Psoas muscle (tissue), 8 donors: ENCODE measurements around the gene GPR84. TPM values are rescaled to one million over a fixed set of nuclear protein-coding genes. Genes with fewer than 3 reads are reported as not detected.

ENCODE experiments used
- ATAC-seq, 4 donors: fragments of 200-7000 bp; cut with Tn5 transposase; one replicate each; pipeline ENCODE4 v1.9.1; 2020; ENCODE audit warnings: moderate library complexity in 3 of 4, mild to moderate bottlenecking in 2 of 4
- DNase-seq, 2 donors: peaks; one replicate each; pipeline ENCODE4 v3.0.0-alpha.2; 2020
- H3K27ac ChIP-seq: fragments of 200-600 bp; one replicate; pipeline ENCODE4 v1.8.0; 2022
- H3K27me3 ChIP-seq, 3 donors: fragments of 200-600 bp in 1 of 3; one replicate each; pipeline versions ENCODE4 v1.6.1 to v1.8.0; 2013 to 2022; ENCODE audit warnings: low read length in 2 of 3, mild to moderate bottlenecking in 2 of 3, moderate library complexity in 1 of 3; ENCODE audit not compliant: insufficient read depth in 3 of 3
- H3K36me3 ChIP-seq, 2 donors: fragments of 200-600 bp in 1 of 2; one replicate each; pipeline versions ENCODE4 v1.6.1 to v1.8.0; 2013 to 2022; ENCODE audit warnings: low read depth in 1 of 2, mild to moderate bottlenecking in 1 of 2, moderate library complexity in 1 of 2; ENCODE audit not compliant: insufficient read depth in 1 of 2
- H3K4me1 ChIP-seq: fragments of 200-600 bp; one replicate; pipeline ENCODE4 v1.8.0; 2022
- H3K4me3 ChIP-seq: fragments of 200-600 bp; one replicate; pipeline ENCODE4 v1.8.0; 2022; ENCODE audit warnings: mild to moderate bottlenecking
- H3K9me3 ChIP-seq: fragments of 200-600 bp; one replicate; pipeline ENCODE4 v1.8.0; 2022
- WGBS, 3 donors: extraction: QIAGEN DNeasy Blood & Tissue Kit; methylation state at CpG; one replicate each; pipeline versions ENCODE4 v1.1.6 to v1.1.7; 2013; 5-methylcytosine and 5-hydroxymethylcytosine counted together
- intact Hi-C, 2 donors: fragments of 100-400 bp; cut with DNase I; formaldehyde crosslinking; loops; one replicate each; pipeline versions ENCODE4 v1.11.0 to v1.14.2; 2022
- polyA plus RNA-seq, 3 donors: library from polyadenylated mRNA; stranded (reverse); fragments of 200-250 nt; gene quantifications; one replicate each; pipeline ENCODE4 v1.2.3, GENCODE V29; 2013
- total RNA-seq, 4 donors: library from RNA; stranded (reverse); fragmentation: NEBNext Ultra II Directional in 2 of 4; extraction: Animal tissue kit (Norgen Biotek cat#: 25700) in 2 of 4; gene quantifications; one replicate each; pipeline versions ENCODE4 v1.2.1 to v1.2.4, GENCODE V29; 2021 to 2023
- TF ChIP-seq, protein P1 (sequence below): fragments of 200-600 bp; IDR thresholded peaks from one replicate; pipeline ENCODE4 v1.8.0; 2022; ENCODE audit warnings: antibody characterized with exemption
- donor health status: healthy with polysubstance abuse.
- donor health status: DM: no; HTN: no; CAD: no; lungs with moderate emphysema.
- donor health status: Bipolar disorder and iron deficiency.
- donor health status: healthy.
- donor health status: DM: yes; HTN: yes; CAD: no.
- donor health status: DM: no; HTN: no; CAD: no.
- donor health status: DM: no; HTN: no; CAD: no.
- donor health status: DM: yes; HTN: yes; CAD: no.

The GPR84 gene
- total and polyA plus RNA-seq, 7 donors, result 0.16 to 0.40 TPM; not detected in 5

DNA sequence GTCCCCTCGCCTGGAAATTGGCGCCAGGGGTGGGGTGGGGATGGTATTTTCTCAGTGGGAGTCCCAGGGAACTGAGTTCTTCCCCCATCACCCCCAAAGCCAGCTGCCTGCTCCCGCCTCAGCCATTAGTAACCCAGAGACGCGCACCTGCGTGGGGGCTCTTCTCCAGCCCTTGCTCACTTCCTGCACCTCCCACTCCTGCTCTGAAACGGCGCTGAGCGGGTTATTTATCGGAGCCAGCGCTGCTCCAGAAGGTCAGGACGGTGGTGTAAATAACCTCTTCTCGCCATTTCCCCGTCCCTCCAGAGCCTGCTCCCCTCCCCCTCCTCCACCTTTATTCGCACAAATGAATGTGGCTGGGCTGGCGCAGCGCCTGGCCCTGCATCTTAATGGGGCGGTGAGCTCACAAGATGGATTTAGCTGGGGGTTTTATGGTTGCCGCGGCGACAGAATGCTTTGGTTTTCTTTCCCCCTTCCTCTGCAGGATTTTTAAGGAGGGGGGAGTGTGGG lies 12.2 kb downstream of the GPR84 start:
- peaks cover 10% of the 10 kb centered on the region for H3K4me1 ChIP-seq
- peaks cover 21 to 45% of the 10 kb centered on the region in 2 donors for H3K36me3 ChIP-seq
- peak overlapping the region; percentile 41 for H3K27ac ChIP-seq
- peak; percentile 46 to 86 for DNase-seq
- H3K27me3 ChIP-seq, result no peaks in the 10 kb centered on the region
- peak; percentile 73 to 96 (median 92) for ATAC-seq
- intact Hi-C loops, result no loop called here
- WGBS, 3 donors, result 13 to 20% (median 16%) methylated on average over 21 of the region's 21 CpGs
- TF ChIP-seq, protein P1, sequence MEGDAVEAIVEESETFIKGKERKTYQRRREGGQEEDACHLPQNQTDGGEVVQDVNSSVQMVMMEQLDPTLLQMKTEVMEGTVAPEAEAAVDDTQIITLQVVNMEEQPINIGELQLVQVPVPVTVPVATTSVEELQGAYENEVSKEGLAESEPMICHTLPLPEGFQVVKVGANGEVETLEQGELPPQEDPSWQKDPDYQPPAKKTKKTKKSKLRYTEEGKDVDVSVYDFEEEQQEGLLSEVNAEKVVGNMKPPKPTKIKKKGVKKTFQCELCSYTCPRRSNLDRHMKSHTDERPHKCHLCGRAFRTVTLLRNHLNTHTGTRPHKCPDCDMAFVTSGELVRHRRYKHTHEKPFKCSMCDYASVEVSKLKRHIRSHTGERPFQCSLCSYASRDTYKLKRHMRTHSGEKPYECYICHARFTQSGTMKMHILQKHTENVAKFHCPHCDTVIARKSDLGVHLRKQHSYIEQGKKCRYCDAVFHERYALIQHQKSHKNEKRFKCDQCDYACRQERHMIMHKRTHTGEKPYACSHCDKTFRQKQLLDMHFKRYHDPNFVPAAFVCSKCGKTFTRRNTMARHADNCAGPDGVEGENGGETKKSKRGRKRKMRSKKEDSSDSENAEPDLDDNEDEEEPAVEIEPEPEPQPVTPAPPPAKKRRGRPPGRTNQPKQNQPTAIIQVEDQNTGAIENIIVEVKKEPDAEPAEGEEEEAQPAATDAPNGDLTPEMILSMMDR, result no peak
- no peaks in the 10 kb centered on the region for H3K9me3 ChIP-seq
- H3K4me3 ChIP-seq, result peak overlapping the region; percentile 49

DNA sequence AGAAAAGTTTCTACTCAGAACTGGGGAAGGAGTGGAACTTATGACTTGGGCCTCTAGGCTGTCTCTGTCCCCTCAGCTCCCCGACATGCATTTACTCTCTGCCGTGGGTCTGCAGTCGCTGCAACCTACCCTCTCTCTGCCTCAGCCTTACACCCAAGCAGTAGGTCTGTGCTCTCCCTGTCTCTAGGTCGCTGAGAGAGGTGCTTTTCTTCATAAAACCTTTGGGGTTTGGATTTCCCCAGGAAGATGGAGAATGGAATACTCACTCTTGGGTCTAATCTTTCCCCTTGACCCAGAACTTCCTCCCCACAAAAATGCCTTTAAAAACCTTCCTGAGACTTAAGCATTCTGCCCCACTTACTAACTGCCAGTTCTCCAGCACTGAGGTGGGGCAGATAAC lies 12.9 kb downstream of the GPR84 start:
- no peak overlapping the region for H3K4me3 ChIP-seq
- ATAC-seq (no peak), DNase-seq (no peak)
- H3K9me3 ChIP-seq, result no peaks in the 10 kb centered on the region
- intact Hi-C loops, result no loop called here
- peaks cover 10% of the 10 kb centered on the region for H3K4me1 ChIP-seq
- TF ChIP-seq, protein P1, result no peak
- no peak overlapping the region for H3K27ac ChIP-seq
- H3K27me3 ChIP-seq, result no peaks in the 10 kb centered on the region
- WGBS, 3 donors, result 72 to 74% (median 73%) methylated on average over 4 of the region's 4 CpGs
- peaks cover 26 to 52% of the 10 kb centered on the region in 2 donors for H3K36me3 ChIP-seq

DNA sequence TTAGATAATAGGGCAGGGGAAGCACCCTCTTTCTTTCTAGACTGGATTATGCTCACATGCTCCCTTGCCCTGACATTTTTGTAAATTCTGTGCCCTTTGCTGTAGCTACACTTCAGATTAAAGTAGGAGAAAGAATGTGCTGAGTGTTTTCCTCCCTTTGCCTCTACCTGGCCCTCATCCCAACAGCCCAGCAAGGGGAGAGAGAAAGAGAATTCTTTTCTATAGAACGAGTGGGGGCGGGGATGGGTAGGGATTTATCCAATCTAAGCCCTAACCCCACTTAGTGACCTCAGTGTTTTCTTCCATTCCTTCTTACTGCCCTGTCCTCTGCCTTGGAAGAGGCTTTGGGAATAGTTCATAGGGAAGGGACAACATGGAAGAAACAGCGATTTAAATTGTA lies 13.5 kb downstream of the GPR84 start:
- DNase-seq (no peak), ATAC-seq (no peak)
- Histone ChIP-seq H3K27ac (no peak overlapping the region), H3K27me3 (no peaks in the 10 kb centered on the region), H3K9me3 (no peaks in the 10 kb centered on the region), H3K4me3 (no peak overlapping the region), H3K4me1 (peaks cover 10% of the 10 kb centered on the region), H3K36me3 (peaks cover 26 to 58% of the 10 kb centered on the region in 2 donors)
- WGBS, 3 donors, result 62 to 77% (median 76%) methylated on average over 3 of the region's 3 CpGs
- TF ChIP-seq, protein P1, result no peak
- intact Hi-C loops, result no loop called here

DNA sequence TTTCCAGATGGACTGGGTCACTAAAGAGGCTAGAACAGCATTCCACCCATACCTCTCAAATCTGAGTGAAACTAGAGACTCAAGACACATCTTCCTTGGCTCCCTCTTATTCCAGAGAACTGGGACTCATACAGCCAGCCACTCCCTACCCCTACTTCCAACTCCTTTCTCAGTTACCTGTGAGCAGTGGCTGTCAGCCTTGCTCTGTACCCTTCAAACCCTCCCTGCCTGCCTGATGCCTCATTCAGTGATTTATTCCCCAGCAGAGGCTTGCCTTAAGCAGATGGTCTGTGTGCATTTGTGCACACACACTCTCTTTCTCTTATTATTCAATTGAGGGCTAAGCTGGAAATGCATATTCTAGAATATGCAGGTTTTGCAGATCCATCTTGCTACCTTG lies 14.6 kb downstream of the GPR84 start:
- no peaks in the 10 kb centered on the region for H3K27me3 ChIP-seq
- ATAC-seq (no peak), DNase-seq (no peak)
- H3K9me3 ChIP-seq, result no peaks in the 10 kb centered on the region
- intact Hi-C loops, result no loop called here
- H3K36me3 ChIP-seq, result peaks cover 26 to 69% of the 10 kb centered on the region in 2 donors
- no peak overlapping the region for H3K27ac ChIP-seq
- peaks cover 10% of the 10 kb centered on the region for H3K4me1 ChIP-seq
- H3K4me3 ChIP-seq, result no peak overlapping the region
- TF ChIP-seq, protein P1, result no peak

DNA sequence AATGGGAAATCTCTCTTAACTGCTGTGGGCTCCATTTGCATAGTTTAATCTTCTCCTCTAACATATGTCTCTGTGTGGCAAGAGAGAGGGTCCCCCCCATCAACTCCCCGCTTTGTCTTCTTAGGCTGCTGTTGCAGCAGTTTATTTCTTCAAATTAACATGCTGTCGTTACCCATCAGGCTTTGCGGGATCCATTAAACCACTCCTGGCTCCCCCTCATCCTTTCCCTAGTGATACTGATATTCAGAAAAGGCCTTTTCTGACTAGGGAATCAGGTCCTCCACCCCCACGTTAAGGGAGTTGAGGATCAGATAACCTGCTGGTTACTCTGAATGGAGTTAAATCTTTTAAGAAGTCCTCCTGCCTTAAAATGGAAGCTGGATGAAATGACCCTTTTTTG lies 15.2 kb downstream of the GPR84 start:
- Histone ChIP-seq H3K36me3 (peaks cover 26 to 73% of the 10 kb centered on the region in 2 donors), H3K27ac (no peak overlapping the region), H3K27me3 (no peaks in the 10 kb centered on the region), H3K4me3 (no peak overlapping the region), H3K9me3 (no peaks in the 10 kb centered on the region), H3K4me1 (peaks cover 10% of the 10 kb centered on the region)
- 83 to 93% (median 87%) methylated on average over 4 of the region's 4 CpGs for WGBS, 3 donors
- ATAC-seq, result no peak
- DNase-seq, result no peak
- TF ChIP-seq, protein P1, result no peak
- intact Hi-C loops, result no loop called here
